HCT116 (cell line): ENCODE results near the gene MSL1.

ENCODE experiments used
- CTCF ChIP-seq, 3 experiments: fragments of 200-600 bp in 1 of 3; sonication (generic) in 1 of 3; IDR thresholded peaks in 2 of 3; conservative IDR thresholded peaks in 1 of 3; 2 replicates each; pipeline ENCODE4 v1.5.1; 2012 to 2017; ENCODE audit warnings: low read depth in 2 of 3, low read length in 2 of 3, antibody characterized with exemption in 1 of 3, borderline replicate concordance in 1 of 3, control low read depth in 1 of 3, mild to moderate bottlenecking in 1 of 3, mixed read lengths in 1 of 3, mixed run types in 1 of 3, moderate library complexity in 1 of 3; ENCODE audit not compliant: insufficient read depth in 1 of 3
- EZH2 ChIP-seq: fragments of 200-600 bp; sonication (generic); IDR thresholded peaks from 2 replicates; pipeline ENCODE4 v1.6.1; 2017; ENCODE audit warnings: antibody characterized with exemption, mixed run types
- FOSL1 ChIP-seq: IDR thresholded peaks from 2 replicates; pipeline ENCODE4 v1.6.1; 2012; ENCODE audit warnings: low read depth
- POLR2A ChIP-seq: IDR thresholded peaks from 2 replicates; pipeline ENCODE4 v1.7.0; 2011; ENCODE audit warnings: borderline replicate concordance; ENCODE audit not compliant: insufficient read depth, insufficient read length; ENCODE audit errors: extremely low read depth
- POLR2AphosphoS5 ChIP-seq: IDR thresholded peaks from 2 replicates; pipeline ENCODE4 v1.6.1; 2011; ENCODE audit warnings: mild to moderate bottlenecking, low read depth, low read length, moderate library complexity
- SRF ChIP-seq: IDR thresholded peaks from 2 replicates; pipeline ENCODE4 v1.6.1; 2012; ENCODE audit warnings: low read depth
- TCF7L2 ChIP-seq: IDR thresholded peaks from 2 replicates; pipeline ENCODE4 v1.7.0; 2011; ENCODE audit warnings: borderline replicate concordance, inconsistent platforms; ENCODE audit not compliant: insufficient read depth, insufficient read length; ENCODE audit errors: extremely low read depth
- ZNF274 ChIP-seq: fragments of 200-500 bp; sonication (Bioruptor generic); IDR thresholded peaks from 2 replicates; pipeline ENCODE4 v1.6.1; 2014; ENCODE audit warnings: mild to moderate bottlenecking, low read depth, low read length, inconsistent platforms

- no peak for TF ChIP-seq CTCF (IDR thresholded peaks at IDR 0.05 in 2 of 3, conservative IDR thresholded peaks at IDR 0.05 in 1 of 3; ENCODE audit: borderline replicate concordance in 1 of 3, insufficient read depth in 1 of 3, low read depth in 2 of 3, low read length in 2 of 3)
- no peak for TF ChIP-seq POLR2AphosphoS5
- no peak for TF ChIP-seq SRF
- TF ChIP-seq TCF7L2 = no peak
- no peak for TF ChIP-seq ZNF274
- TF ChIP-seq POLR2A = no peak
- no peak for TF ChIP-seq EZH2
- TF ChIP-seq FOSL1 = no peak
Observed at GRCh38 chr17:40093580-40094201, 28.1 kb upstream of the MSL1 start.
